Measurements from ENCODE around the gene GPC2.
A peak's percentile ranks its signal among the peaks of the same experiment; 100 is the strongest.
"Not testable (repeated sequence)": the region's sequence is repeated elsewhere in the genome, so short reads cannot be mapped to it uniquely, and the experiment has no call there.

Gene GPC2, protein sequence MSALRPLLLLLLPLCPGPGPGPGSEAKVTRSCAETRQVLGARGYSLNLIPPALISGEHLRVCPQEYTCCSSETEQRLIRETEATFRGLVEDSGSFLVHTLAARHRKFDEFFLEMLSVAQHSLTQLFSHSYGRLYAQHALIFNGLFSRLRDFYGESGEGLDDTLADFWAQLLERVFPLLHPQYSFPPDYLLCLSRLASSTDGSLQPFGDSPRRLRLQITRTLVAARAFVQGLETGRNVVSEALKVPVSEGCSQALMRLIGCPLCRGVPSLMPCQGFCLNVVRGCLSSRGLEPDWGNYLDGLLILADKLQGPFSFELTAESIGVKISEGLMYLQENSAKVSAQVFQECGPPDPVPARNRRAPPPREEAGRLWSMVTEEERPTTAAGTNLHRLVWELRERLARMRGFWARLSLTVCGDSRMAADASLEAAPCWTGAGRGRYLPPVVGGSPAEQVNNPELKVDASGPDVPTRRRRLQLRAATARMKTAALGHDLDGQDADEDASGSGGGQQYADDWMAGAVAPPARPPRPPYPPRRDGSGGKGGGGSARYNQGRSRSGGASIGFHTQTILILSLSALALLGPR

DNA sequence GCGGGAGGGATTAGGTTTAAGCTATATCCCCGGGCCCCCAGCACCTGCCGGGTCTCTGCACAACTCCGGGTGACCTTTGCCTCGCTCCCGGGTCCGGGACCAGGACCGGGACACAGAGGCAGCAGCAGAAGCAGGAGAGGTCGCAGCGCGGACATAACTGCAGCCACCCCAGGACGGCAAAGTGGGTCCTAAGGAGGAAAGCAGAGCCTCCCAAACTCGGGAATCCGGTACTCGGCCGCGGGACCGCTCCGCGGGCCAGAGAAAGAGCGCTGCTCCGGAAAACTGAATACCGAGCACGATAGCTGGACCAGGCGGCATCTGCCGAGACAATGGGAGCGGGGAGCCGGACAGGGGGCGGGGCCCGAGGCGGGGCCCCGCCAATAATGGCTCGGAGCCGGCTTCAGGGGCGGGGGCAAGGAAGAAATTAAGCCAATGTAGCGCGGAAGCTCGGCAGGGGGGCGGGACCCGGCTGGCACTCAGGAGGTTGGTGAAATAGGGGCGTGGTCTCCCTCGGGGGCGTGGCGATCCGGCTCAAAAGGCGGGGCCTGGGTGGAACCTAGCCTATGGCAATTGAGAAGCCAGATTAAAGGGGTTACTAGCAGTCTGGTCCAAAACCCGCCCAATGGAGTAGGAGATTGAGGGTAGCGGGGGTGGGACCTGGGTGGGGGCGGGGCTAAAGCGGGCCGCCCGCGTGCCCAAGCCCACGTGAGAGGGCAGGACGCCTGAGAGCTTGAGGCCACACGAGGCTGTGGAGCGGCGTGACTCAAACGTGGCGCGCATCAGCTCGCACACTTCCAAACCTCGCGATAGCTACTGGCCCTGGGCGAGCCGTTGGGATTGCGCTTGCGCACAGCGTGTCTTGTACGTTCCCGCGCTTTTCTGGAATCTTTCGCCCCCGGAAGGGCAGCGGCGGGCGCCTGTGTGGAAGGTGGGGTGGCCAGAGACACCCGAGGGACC lies at the start of gene GPC2, which contains the start of gene STAG3:
TSS of gene GPC2 (minus strand) at position 337 of the 957 bp plus-strand sequence. CDS start at position 155, 182 bp downstream.
TSS of gene STAG3 (plus strand) at position 874 of the 957 bp plus-strand sequence. CDS start 2,639 bp downstream, outside the sequence.
- Histone ChIP-seq H3K9ac (ENCODE audit: low read length in 2 of 2) (peak within 1 kb of the TSS; percentile 33 to 42), H3K27me3 (ENCODE audit: control insufficient read depth in 1 of 2, insufficient read depth in 2 of 2, low read length in 2 of 2) (no peaks in the 10 kb centered on the region), H3K4me1 (ENCODE audit: control insufficient read depth, insufficient read depth, low read length) (peaks cover 8% of the 10 kb centered on the region), H3K9me3 (ENCODE audit: control insufficient read depth in 2 of 2, low read length in 2 of 2) (no peaks in the 10 kb centered on the region), H3K36me3 (ENCODE audit: control insufficient read depth in 2 of 2, insufficient read depth in 2 of 2, low read length in 2 of 2) (no peaks in the 10 kb centered on the region), H3K27ac (ENCODE audit: low read length) (no peak within 1 kb of the TSS), H3K4me3 (ENCODE audit: low read length in 2 of 2) (peak within 1 kb of the TSS; percentile 63 to 73)

DNA sequence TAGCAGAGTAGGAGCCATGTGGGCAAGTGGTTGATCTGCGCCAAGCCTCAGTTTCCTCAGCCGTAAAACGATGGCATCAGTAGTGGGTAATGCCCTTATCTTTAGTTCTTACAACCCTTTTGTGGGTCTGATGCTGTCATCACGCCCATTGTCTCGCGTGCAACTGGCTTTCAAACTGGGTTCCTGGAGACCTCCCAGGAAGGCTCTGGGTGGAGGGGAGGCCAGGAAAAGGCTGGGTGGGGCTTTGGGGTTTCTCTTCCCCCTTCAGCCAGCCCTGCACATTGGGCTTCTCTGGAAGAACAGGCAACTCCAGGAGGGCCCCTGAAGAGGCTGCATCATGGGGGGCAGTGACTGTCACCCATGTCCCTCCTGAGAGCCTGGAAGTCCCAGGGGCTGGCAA lies 47.7 kb upstream of the GPC2 start:
- H3K27me3 ChIP-seq (ENCODE audit: control insufficient read depth in 1 of 2, insufficient read depth in 2 of 2, low read length in 2 of 2); H3K4me3 ChIP-seq (ENCODE audit: low read length in 2 of 2); H3K9me3 ChIP-seq (ENCODE audit: control insufficient read depth in 2 of 2, low read length in 2 of 2); H3K36me3 ChIP-seq (ENCODE audit: control insufficient read depth in 2 of 2, insufficient read depth in 2 of 2, low read length in 2 of 2); H3K4me1 ChIP-seq (ENCODE audit: control insufficient read depth, insufficient read depth, low read length); H3K9ac ChIP-seq (ENCODE audit: low read length in 2 of 2); H3K27ac ChIP-seq (ENCODE audit: low read length): not testable (repeated sequence)

DNA sequence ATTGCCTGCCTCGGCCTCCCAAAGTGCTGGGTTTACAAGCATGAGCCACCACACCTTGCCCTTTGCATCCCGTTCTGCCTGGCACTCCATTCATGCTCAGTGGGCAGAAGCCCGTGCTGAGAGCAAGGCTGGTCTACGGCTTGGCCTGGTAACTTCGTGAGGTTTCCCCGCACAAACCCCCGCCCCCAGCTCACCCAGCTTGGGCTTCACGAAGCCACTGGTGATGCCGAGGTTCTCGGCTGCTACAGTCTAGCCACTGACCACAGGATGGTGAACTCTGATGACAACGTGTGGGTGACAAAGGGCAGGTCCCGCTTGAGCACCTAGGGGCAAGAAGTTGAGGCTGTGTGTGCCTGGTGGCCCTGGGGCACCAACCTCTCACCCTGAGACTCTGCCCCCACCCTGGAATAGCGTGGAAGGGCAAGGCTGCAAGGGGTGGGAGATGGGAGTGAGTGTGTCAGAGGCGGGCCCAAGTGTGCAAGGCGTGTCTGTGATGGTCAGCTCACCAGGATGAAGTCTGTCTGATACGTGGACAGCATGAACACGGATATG lies 46.3 kb upstream of the GPC2 start:
- not testable (repeated sequence) for H3K27ac ChIP-seq (ENCODE audit: low read length); H3K4me1 ChIP-seq (ENCODE audit: control insufficient read depth, insufficient read depth, low read length); H3K9me3 ChIP-seq (ENCODE audit: control insufficient read depth in 2 of 2, low read length in 2 of 2); H3K9ac ChIP-seq (ENCODE audit: low read length in 2 of 2); H3K27me3 ChIP-seq (ENCODE audit: control insufficient read depth in 1 of 2, insufficient read depth in 2 of 2, low read length in 2 of 2); H3K4me3 ChIP-seq (ENCODE audit: low read length in 2 of 2); H3K36me3 ChIP-seq (ENCODE audit: control insufficient read depth in 2 of 2, insufficient read depth in 2 of 2, low read length in 2 of 2)

DNA sequence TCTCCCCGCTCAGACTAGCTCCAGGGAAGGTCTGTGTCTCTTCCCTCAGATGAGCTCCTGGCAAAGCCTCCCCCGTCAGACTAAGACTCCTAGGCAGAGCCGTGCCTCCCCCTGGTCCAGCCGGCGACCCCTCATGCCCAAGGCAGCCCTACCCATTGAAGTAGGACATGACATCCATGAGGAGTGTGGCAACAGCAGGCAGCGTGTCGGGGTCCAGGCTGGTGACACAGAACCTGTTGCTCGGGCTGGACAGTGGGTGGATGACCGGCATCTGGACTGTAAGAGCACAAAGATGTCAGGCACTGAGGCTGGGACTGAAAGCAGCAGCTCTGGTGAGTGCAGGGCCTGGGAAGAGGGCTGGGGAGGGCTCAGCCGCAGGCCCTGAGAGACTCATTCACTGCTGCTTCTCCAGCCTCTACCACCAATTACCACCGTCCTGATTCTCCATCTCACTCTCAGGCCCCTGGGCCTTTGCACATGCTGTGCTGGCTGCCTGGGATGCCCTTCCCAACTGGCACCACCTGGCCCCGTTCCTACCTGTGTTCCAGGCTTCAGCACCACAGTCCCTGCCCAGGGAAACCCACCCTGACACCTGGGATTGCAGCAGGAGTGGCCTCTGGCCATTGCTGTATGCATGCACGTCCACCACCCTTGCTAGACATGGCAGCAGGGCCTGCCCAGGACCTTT lies 45.4 kb upstream of the GPC2 start:
- Histone ChIP-seq H3K4me1 (ENCODE audit: control insufficient read depth, insufficient read depth, low read length) (no peaks in the 10 kb centered on the region), H3K4me3 (ENCODE audit: low read length in 2 of 2) (no peak overlapping the region), H3K27me3 (ENCODE audit: control insufficient read depth in 1 of 2, insufficient read depth in 2 of 2, low read length in 2 of 2) (no peaks in the 10 kb centered on the region), H3K9ac (ENCODE audit: low read length in 2 of 2) (no peak overlapping the region), H3K27ac (ENCODE audit: low read length) (no peak overlapping the region), H3K36me3 (ENCODE audit: control insufficient read depth in 2 of 2, insufficient read depth in 2 of 2, low read length in 2 of 2) (peaks cover 0 to 8% of the 10 kb centered on the region in 2 donors), H3K9me3 (ENCODE audit: control insufficient read depth in 2 of 2, low read length in 2 of 2) (no peaks in the 10 kb centered on the region)

DNA sequence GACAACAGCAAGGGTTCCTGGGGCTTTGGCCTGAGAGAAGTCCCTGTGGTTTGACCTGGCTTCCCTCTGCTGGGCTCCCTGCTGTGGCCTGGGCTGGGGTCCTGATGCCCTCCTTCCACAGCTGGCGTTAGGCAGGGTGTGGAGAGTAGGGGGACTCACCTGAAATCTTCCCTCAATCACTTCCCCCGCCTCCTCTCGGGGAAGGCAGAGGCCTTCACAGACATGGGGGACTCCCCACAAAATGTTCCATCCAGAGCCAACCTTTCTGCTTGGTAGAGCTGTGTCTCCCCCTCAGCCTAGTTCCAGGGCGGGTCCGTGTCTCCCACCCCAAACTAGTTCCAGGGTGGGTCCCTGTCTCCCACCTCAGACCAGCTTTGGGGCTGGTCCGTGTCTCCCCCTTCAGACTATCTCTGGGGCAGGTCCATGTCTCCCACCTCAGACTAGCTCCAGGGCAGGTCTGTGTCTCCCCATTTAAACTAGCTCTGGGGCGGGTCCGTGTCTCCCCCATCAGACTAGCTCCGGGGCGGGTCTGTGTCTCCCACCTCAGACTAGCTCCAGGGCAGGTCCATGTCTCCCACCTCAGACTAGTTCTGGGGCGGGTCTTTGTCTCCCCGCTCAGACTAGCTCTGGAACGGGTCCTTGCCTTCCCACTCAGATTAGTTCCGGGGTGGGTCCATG lies 44.7 kb upstream of the GPC2 start:
- H3K27ac ChIP-seq (ENCODE audit: low read length): no peak overlapping the region

DNA sequence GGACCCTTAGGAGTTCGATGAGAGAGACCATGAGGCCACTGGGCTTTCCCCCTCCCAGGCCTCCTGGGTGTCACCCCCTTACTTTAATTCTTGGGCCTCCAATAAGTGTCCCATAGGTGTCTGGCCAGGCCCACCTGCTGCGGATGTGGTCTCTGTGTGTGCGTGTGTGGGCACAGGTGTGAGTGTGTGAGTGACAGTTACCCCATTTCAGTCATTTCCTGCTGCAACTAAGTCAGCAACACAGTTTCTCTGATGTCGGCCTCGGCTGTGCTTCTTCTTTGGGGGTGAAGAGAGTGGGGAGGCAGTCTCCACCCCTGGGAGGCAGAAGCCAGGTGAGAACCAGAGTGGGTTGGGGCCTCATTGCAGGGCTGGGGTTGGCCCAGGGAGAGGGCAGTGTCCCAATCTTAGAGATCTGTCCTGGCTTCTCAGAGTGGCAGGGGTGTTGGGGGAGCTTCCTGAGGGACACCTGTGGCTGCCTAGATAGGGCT lies 44.1 kb upstream of the GPC2 start:
- H3K27me3 ChIP-seq (ENCODE audit: control insufficient read depth in 1 of 2, insufficient read depth in 2 of 2, low read length in 2 of 2): no peaks in the 10 kb centered on the region
- no peaks in the 10 kb centered on the region for H3K4me1 ChIP-seq (ENCODE audit: control insufficient read depth, insufficient read depth, low read length)
- H3K9ac ChIP-seq (ENCODE audit: low read length in 2 of 2): no peak overlapping the region

More for the DNA sequence above, 44.7 kb upstream of the GPC2 start:
- H3K9me3 ChIP-seq (ENCODE audit: control insufficient read depth in 2 of 2, low read length in 2 of 2): no peaks in the 10 kb centered on the region
- no peaks in the 10 kb centered on the region for H3K27me3 ChIP-seq (ENCODE audit: control insufficient read depth in 1 of 2, insufficient read depth in 2 of 2, low read length in 2 of 2)
- H3K4me3 ChIP-seq (ENCODE audit: low read length in 2 of 2): no peak overlapping the region
- H3K36me3 ChIP-seq (ENCODE audit: control insufficient read depth in 2 of 2, insufficient read depth in 2 of 2, low read length in 2 of 2): peaks cover 0 to 8% of the 10 kb centered on the region in 2 donors
- H3K9ac ChIP-seq (ENCODE audit: low read length in 2 of 2): no peak overlapping the region
- no peaks in the 10 kb centered on the region for H3K4me1 ChIP-seq (ENCODE audit: control insufficient read depth, insufficient read depth, low read length)

DNA sequence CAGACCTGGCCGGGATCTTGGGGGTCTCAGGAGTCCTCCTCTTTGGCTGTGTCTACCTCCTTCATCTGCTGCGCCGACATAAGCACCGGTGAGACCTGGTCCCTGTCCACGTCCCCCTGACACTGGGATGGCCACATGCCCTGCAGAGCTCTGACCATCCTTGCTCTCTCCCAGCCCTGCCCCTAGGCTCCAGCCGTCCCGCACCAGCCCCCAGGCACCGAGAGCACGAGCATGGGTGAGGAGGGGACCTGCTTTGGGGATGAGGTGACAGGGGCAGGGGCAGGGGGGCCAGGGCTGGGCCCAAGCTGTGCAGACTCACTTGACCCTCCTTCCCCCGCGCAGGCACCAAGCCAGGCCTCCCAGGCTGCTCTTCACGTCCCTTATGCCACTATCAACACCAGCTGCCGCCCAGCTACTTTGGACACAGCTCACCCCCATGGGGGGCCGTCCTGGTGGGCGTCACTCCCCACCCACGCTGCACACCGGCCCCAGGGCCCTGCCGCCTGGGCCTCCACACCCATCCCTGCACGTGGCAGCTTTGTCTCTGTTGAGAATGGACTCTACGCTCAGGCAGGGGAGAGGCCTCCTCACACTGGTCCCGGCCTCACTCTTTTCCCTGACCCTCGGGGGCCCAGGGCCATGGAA lies 43.5 kb upstream of the GPC2 start:
- Histone ChIP-seq H3K36me3 (ENCODE audit: control insufficient read depth in 2 of 2, insufficient read depth in 2 of 2, low read length in 2 of 2) (peaks cover 0 to 8% of the 10 kb centered on the region in 2 donors), H3K27ac (ENCODE audit: low read length) (no peak overlapping the region), H3K27me3 (ENCODE audit: control insufficient read depth in 1 of 2, insufficient read depth in 2 of 2, low read length in 2 of 2) (no peaks in the 10 kb centered on the region), H3K9me3 (ENCODE audit: control insufficient read depth in 2 of 2, low read length in 2 of 2) (no peaks in the 10 kb centered on the region), H3K9ac (ENCODE audit: low read length in 2 of 2) (no peak overlapping the region), H3K4me3 (ENCODE audit: low read length in 2 of 2) (no peak overlapping the region), H3K4me1 (ENCODE audit: control insufficient read depth, insufficient read depth, low read length) (peaks cover 4% of the 10 kb centered on the region)

More for the DNA sequence above, 44.1 kb upstream of the GPC2 start:
- Histone ChIP-seq H3K27ac (ENCODE audit: low read length) (no peak overlapping the region), H3K36me3 (ENCODE audit: control insufficient read depth in 2 of 2, insufficient read depth in 2 of 2, low read length in 2 of 2) (peaks cover 0 to 8% of the 10 kb centered on the region in 2 donors), H3K9me3 (ENCODE audit: control insufficient read depth in 2 of 2, low read length in 2 of 2) (no peaks in the 10 kb centered on the region), H3K4me3 (ENCODE audit: low read length in 2 of 2) (no peak overlapping the region)

DNA sequence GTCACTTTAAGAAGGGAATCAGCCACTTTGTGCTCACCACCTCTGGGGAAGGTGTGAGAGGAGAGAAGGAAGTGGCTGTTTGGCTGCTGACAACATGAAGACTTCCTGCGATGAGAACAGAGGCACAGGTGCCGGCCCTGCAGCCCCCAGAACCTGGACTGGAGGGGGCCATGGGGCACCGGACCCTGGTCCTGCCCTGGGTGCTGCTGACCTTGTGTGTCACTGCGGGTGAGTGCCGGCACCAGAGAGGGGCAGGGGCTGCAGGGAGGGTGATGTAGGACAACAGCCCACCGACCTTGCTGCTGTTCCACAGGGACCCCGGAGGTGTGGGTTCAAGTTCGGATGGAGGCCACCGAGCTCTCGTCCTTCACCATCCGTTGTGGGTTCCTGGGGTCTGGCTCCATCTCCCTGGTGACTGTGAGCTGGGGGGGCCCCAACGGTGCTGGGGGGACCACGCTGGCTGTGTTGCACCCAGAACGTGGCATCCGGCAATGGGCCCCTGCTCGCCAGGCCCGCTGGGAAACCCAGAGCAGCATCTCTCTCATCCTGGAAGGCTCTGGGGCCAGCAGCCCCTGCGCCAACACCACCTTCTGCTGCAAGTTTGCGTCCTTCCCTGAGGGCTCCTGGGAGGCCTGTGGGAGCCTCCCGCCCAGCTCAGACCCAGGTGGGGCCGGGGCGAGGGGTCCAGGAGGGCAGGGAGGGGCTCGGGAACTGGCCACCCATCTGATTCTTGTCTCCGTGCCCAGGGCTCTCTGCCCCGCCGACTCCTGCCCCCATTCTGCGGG lies 42.8 kb upstream of the GPC2 start, which contains the start of gene PVRIG:
TSS of gene PVRIG (plus strand) at position 149 of the 785 bp plus-strand sequence. CDS start at position 171, 22 bp downstream.
- H3K4me3 ChIP-seq (ENCODE audit: low read length in 2 of 2); H3K27ac ChIP-seq (ENCODE audit: low read length): not testable (repeated sequence)

More for the DNA sequence above, 42.8 kb upstream of the GPC2 start, which contains the start of gene PVRIG:
- not testable (repeated sequence) for H3K27me3 ChIP-seq (ENCODE audit: control insufficient read depth in 1 of 2, insufficient read depth in 2 of 2, low read length in 2 of 2); H3K4me1 ChIP-seq (ENCODE audit: control insufficient read depth, insufficient read depth, low read length); H3K9ac ChIP-seq (ENCODE audit: low read length in 2 of 2); H3K36me3 ChIP-seq (ENCODE audit: control insufficient read depth in 2 of 2, insufficient read depth in 2 of 2, low read length in 2 of 2); H3K9me3 ChIP-seq (ENCODE audit: control insufficient read depth in 2 of 2, low read length in 2 of 2)

Measured in stomach smooth muscle (tissue), 2 donors.